SU-DHL-6 (cell line): ENCODE data around the gene MAS1.

Experiments used
- H2AFZ ChIP-seq: fragments of 200-600 bp; sonication (generic); 2 replicates; pipeline ENCODE4 v1.6.1; 2014; ENCODE audit warnings: low read depth, mild to moderate bottlenecking, moderate library complexity, mixed read lengths, antibody characterized with exemption, low read length; ENCODE audit not compliant: severe bottlenecking
- H3F3A ChIP-seq: fragments of 200-600 bp; shearing (Covaris generic); 2 replicates; pipeline ENCODE4 v1.6.0; 2016; ENCODE audit warnings: antibody characterized with exemption, mild to moderate bottlenecking; ENCODE audit not compliant: insufficient read depth
- H3K27ac ChIP-seq: fragments of 200-600 bp; sonication (generic); 2 replicates; pipeline ENCODE4 v1.5.1; 2016; ENCODE audit warnings: low read depth, mild to moderate bottlenecking, low read length, moderate library complexity, mixed read lengths
- H3K27me3 ChIP-seq: fragments of 200-600 bp; sonication (generic), shearing (Covaris generic); 2 replicates; pipeline ENCODE4 v1.6.0; 2014; ENCODE audit warnings: mild to moderate bottlenecking, low read length
- H3K36me3 ChIP-seq: fragments of 200-600 bp; sonication (generic); 2 replicates; pipeline ENCODE4 v1.6.1; 2014; ENCODE audit warnings: mild to moderate bottlenecking, low read length, mixed read lengths
- H3K4me2 ChIP-seq: fragments of 300-600, 200-600 bp; shearing (Covaris generic), sonication (generic); 2 replicates; pipeline ENCODE4 v1.6.0; 2014; ENCODE audit warnings: low read length, low read depth, mild to moderate bottlenecking; ENCODE audit not compliant: poor library complexity, severe bottlenecking
- H3K4me3 ChIP-seq: fragments of 200-600 bp; sonication (generic); 2 replicates; pipeline ENCODE4 v1.5.1; 2014; ENCODE audit warnings: antibody characterized with exemption, low read length, mild to moderate bottlenecking, mixed read lengths; ENCODE audit not compliant: insufficient read depth, poor library complexity, severe bottlenecking
- H3K79me2 ChIP-seq: fragments of 200-600 bp; sonication (generic); 2 replicates; pipeline ENCODE4 v1.6.1; 2014; ENCODE audit warnings: mild to moderate bottlenecking, low read length, moderate library complexity; ENCODE audit not compliant: insufficient read depth
- H3K9ac ChIP-seq: fragments of 200-600 bp; sonication (generic); 2 replicates; pipeline ENCODE4 v1.7.0; 2014; ENCODE audit warnings: mild to moderate bottlenecking, low read length
- H3K9me2 ChIP-seq: fragments of 200-600 bp; sonication (generic); replicated peaks from 2 replicates; pipeline ENCODE4 v1.6.1; 2014; ENCODE audit warnings: low read length; ENCODE audit not compliant: insufficient read depth
- H3K9me3 ChIP-seq: fragments of 200-600 bp; sonication (generic); 2 replicates; pipeline ENCODE4 v1.6.1; 2014; ENCODE audit warnings: low read length, mixed read lengths; ENCODE audit not compliant: insufficient read depth
- H4K20me1 ChIP-seq: fragments of 200-600 bp; sonication (generic); 2 replicates; pipeline ENCODE4 v1.6.1; 2014; ENCODE audit warnings: low read depth, mild to moderate bottlenecking, antibody characterized with exemption, low read length, moderate library complexity, mixed read lengths
- EZH2phosphoT487 ChIP-seq: fragments of 200-600 bp; sonication (generic), shearing (Covaris generic); conservative IDR thresholded peaks from 2 replicates; pipeline ENCODE4 v1.6.1; 2018; ENCODE audit warnings: mild to moderate bottlenecking, antibody characterized with exemption, low read length, moderate library complexity, mixed read lengths
- TF ChIP-seq, protein P1 (sequence below): fragments of 200-600 bp; sonication (generic); IDR thresholded peaks from one replicate; pipeline ENCODE4 v1.5.1; 2017; ENCODE audit warnings: antibody characterized with exemption, mild to moderate bottlenecking, low read length, moderate library complexity; ENCODE audit not compliant: insufficient read depth, poor library complexity, severe bottlenecking

Gene MAS1

DNA sequence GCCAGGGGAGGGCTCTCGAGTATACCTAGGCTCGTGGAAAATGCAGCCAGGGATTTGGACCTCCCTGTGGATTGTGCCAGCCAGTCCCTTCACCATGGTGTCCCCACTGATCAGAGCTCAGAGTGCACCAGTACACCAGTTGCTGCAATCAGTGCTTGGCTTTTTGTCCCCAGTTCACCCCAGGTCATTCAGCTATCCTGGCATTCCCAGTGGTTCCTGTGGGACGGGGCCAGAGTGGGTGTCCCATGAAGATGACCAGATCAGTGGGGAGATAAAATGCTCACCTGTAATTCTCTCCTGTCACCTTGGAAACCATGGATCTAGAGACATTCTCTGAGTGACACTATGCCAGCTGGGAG lies 23.8 kb downstream of the MAS1 start:
- Histone ChIP-seq H3K4me3 (no peak overlapping the region), H3K4me2 (no peak overlapping the region), H2AFZ (no peak overlapping the region), H3K27ac (no peak overlapping the region), H3K79me2 (no peaks in the 10 kb centered on the region), H3F3A (no peaks in the 10 kb centered on the region), H3K36me3 (no peaks in the 10 kb centered on the region), H3K9ac (no peak overlapping the region), H4K20me1 (no peaks in the 10 kb centered on the region), H3K9me3 (no peaks in the 10 kb centered on the region), H3K27me3 (no peaks in the 10 kb centered on the region), H3K9me2 (no peaks in the 10 kb centered on the region)
- TF ChIP-seq, protein P1, sequence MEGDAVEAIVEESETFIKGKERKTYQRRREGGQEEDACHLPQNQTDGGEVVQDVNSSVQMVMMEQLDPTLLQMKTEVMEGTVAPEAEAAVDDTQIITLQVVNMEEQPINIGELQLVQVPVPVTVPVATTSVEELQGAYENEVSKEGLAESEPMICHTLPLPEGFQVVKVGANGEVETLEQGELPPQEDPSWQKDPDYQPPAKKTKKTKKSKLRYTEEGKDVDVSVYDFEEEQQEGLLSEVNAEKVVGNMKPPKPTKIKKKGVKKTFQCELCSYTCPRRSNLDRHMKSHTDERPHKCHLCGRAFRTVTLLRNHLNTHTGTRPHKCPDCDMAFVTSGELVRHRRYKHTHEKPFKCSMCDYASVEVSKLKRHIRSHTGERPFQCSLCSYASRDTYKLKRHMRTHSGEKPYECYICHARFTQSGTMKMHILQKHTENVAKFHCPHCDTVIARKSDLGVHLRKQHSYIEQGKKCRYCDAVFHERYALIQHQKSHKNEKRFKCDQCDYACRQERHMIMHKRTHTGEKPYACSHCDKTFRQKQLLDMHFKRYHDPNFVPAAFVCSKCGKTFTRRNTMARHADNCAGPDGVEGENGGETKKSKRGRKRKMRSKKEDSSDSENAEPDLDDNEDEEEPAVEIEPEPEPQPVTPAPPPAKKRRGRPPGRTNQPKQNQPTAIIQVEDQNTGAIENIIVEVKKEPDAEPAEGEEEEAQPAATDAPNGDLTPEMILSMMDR: no peak
- no peak for TF ChIP-seq EZH2phosphoT487

DNA sequence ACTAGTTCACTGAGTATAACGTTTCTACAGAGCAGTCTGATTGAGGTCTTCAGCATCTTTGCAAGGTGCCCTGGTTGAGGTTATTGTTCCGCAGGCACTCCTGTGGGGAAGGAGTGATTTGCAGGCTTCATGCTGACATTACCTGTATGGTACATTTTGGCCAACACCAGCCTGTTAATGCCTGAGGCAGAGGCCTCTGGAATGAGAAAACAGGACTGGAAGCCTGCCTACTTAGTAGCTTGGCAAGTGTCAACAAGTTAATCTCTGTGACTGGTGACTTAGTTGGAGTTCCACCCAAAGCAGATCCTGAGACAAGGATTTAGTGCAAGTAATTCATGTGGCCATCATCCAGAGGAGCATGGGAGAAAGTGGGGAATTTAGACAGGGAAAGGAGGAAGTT lies 24.6 kb downstream of the MAS1 start:
- TF ChIP-seq, protein P1: no peak
- TF ChIP-seq EZH2phosphoT487: no peak
- H2AFZ ChIP-seq: no peak overlapping the region
- no peaks in the 10 kb centered on the region for H3K36me3 ChIP-seq
- no peaks in the 10 kb centered on the region for H3K27me3 ChIP-seq
- no peaks in the 10 kb centered on the region for H3K9me2 ChIP-seq
- no peak overlapping the region for H3K27ac ChIP-seq
- H3K4me3 ChIP-seq: no peak overlapping the region
- no peak overlapping the region for H3K9ac ChIP-seq
- H4K20me1 ChIP-seq: no peaks in the 10 kb centered on the region
- H3K79me2 ChIP-seq: no peaks in the 10 kb centered on the region
- no peaks in the 10 kb centered on the region for H3F3A ChIP-seq
- no peaks in the 10 kb centered on the region for H3K9me3 ChIP-seq
- no peak overlapping the region for H3K4me2 ChIP-seq

GRCh38 chr6:159916237-159916636 lies 25.4 kb downstream of the MAS1 start:
- H3K27ac ChIP-seq: no peak overlapping the region
- no peak overlapping the region for H2AFZ ChIP-seq
- TF ChIP-seq EZH2phosphoT487: no peak
- TF ChIP-seq, protein P1: no peak
- no peak overlapping the region for H3K9ac ChIP-seq
- no peaks in the 10 kb centered on the region for H3K36me3 ChIP-seq
- no peaks in the 10 kb centered on the region for H4K20me1 ChIP-seq
- H3K27me3 ChIP-seq: no peaks in the 10 kb centered on the region
- no peak overlapping the region for H3K4me3 ChIP-seq
- H3K9me2 ChIP-seq: no peaks in the 10 kb centered on the region
- H3K4me2 ChIP-seq: no peak overlapping the region
- no peaks in the 10 kb centered on the region for H3K79me2 ChIP-seq
- no peaks in the 10 kb centered on the region for H3F3A ChIP-seq
- H3K9me3 ChIP-seq: no peaks in the 10 kb centered on the region

- no peak for TF ChIP-seq EZH2phosphoT487
- TF ChIP-seq, protein P1: no peak
- Histone ChIP-seq H3K27ac (no peak overlapping the region), H4K20me1 (no peaks in the 10 kb centered on the region), H3K79me2 (no peaks in the 10 kb centered on the region), H3K36me3 (no peaks in the 10 kb centered on the region), H3K27me3 (no peaks in the 10 kb centered on the region), H3K9me2 (no peaks in the 10 kb centered on the region), H3F3A (no peaks in the 10 kb centered on the region), H3K4me2 (no peak overlapping the region), H3K4me3 (no peak overlapping the region), H3K9ac (no peak overlapping the region), H2AFZ (no peak overlapping the region), H3K9me3 (no peaks in the 10 kb centered on the region)
These were observed 26.0 kb downstream of the MAS1 start for GRCh38 chr6:159916752-159917151.
